HG03342 (cell line): ENCODE data around the gene DGCR6L.
"Not testable (repeated sequence)": the region's sequence is repeated elsewhere in the genome, so short reads cannot be mapped to it uniquely, and the experiment has no call there.

Source experiments
- ATAC-seq: cut with Tn5 transposase; IDR thresholded peaks from one replicate; pipeline ENCODE4 v1.9.1; 2021; ENCODE audit warnings: mild to moderate bottlenecking, moderate library complexity; ENCODE audit not compliant: unreplicated experiment

Gene DGCR6L

DNA sequence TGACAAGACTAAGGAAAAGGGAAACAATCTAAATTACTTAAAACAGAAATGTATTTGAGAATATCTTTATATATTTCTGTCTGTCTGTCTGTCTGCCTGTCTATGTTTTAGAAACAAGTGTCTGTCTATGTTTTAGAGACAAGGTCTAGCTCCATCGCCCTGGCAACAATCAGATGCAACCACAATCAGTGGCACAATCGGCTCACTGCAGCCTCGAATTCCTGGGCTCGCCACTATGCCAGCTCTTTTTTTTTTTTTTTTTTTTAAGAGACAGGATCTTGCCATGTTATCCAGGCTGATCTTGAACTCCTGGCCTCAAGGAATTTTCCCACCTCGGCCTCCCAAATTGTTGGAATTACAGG is 8.7 kb upstream of the DGCR6L start:
- not testable (repeated sequence) for ATAC-seq

GRCh38 chr22:20325996-20326395 is 6.1 kb upstream of the DGCR6L start:
- ATAC-seq = not testable (repeated sequence)

GRCh38 chr22:20324139-20324516 is 4.3 kb upstream of the DGCR6L start:
- no peak for ATAC-seq

GRCh38 chr22:20321552-20322211 is 1.8 kb upstream of the DGCR6L start:
- ATAC-seq = not testable (repeated sequence)

- peak; percentile 6 for ATAC-seq
Measured at GRCh38 chr22:20320659-20321551, 1.0 kb upstream of the DGCR6L start.

DNA sequence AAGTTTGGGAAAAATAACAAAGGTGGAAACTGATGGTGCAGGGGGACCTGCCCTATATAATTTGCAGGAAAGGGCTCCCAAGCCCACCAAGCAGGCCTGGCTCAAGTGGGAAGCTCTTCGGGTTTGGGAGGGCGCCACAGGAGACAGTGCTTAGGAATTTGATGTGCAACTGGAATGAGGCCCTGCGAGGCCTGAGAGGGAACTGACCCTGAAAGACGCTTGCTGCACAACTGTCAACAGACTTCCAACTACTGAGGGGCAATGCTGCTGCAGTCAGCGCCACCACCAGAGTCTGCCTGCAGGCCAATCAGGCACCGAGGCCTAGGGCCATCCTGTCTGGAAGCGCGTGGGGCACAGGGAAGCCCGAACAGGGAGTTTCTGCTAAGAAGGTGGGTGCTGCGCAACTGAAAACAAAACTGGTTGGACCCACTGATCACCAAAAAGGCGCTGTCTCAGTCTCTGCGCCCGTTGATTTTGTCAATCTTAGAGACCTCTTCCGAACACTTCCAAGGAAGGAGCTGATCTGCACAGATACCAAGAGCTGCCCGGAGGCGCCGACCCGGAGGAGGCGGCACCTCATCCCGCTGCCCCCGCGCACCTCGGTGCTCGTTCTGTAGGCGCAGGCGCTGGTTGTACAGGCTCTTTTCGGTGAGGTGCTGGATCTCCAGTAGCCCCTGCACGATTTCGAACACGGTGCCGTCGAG is 667 bp downstream of the DGCR6L start:
- no peak for ATAC-seq

GRCh38 chr22:20318043-20318688 is 1.7 kb downstream of the DGCR6L start:
- ATAC-seq = not testable (repeated sequence)

DNA sequence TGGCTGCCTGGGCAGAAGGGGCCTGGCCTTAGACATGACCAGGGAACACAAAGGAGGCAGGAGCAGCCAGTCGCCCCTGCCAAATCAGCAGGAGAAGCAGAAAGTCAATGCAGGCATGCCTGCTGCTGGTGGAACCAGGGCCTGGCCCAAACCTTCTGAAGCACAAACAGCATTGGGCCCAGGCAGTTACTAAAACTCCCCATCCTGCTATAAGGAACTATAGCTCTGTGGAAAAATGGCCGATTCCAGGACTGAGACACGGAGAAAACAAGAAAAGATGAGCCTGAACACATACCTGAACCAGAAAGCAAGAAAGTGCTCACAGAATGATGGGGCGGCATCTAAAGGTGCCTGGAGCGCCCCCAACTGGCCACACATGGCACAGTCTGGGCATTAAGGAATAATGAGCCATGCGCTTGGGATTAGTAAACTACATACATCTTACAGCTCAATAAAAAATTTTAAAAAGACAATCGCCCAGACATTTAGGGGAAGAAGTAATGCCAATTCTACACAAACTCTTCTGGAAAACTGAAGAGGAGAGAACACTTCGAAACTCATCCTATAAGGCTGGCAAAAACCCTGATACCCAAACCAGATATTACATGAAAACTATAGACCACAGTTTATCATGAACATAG is 2.3 kb downstream of the DGCR6L start:
- not testable (repeated sequence) for ATAC-seq

- no peak for ATAC-seq
Measured at GRCh38 chr22:20316844-20317401, 2.9 kb downstream of the DGCR6L start.

- no peak for ATAC-seq
Measured at GRCh38 chr22:20316217-20316843, 3.5 kb downstream of the DGCR6L start.

- ATAC-seq = no peak
Measured at GRCh38 chr22:20315337-20316216, 4.3 kb downstream of the DGCR6L start.

DNA sequence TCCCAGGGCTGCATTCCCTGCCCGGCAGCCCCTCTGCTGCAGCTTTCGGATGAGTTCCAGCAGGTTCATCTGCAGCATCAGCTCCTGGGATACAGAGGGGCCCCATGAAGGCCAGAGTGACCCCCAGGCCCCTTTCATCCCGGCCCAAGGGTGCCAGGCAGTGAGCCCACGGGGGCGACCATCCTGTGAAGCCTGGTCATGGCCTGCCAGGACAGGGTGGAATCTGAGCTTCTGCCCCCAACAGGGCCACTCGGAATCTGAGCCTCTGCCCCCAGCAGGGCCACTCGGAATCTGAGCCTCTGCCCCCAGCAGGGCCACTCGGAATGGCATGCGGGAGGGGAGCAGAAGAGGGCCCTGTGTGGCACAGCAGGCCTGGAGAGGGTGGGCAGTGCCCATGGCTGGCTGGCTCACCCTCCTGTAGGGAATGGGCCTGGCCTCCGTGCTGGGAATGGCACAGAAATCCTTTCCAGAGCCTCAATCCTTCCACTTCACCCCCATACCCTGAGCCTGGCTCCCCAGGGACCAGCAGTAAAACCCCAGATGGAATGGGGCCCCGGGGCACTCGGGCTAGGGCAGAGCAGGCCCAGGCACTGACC is 5.0 kb downstream of the DGCR6L start:
- ATAC-seq = not testable (repeated sequence)

DNA sequence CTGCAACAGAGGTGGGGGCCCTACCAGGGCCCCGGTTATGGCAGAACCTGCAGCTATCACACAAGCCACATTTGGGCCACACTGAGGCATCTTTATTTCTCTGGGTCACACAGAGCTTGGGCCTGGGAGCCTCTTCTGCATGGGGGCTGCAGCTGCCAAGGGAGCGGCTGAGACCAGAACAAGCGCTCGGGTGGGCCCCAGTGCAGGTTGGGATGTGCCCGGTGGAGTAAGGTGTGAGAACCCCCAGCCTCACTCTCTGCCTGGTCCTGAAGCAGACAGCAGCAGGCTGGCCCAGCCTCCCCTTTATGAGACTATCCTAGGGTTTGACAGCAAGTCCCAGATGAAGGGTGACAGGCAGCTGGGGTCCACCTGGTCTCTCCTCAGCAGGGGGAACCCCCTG is 5.7 kb downstream of the DGCR6L start:
- not testable (repeated sequence) for ATAC-seq

DNA sequence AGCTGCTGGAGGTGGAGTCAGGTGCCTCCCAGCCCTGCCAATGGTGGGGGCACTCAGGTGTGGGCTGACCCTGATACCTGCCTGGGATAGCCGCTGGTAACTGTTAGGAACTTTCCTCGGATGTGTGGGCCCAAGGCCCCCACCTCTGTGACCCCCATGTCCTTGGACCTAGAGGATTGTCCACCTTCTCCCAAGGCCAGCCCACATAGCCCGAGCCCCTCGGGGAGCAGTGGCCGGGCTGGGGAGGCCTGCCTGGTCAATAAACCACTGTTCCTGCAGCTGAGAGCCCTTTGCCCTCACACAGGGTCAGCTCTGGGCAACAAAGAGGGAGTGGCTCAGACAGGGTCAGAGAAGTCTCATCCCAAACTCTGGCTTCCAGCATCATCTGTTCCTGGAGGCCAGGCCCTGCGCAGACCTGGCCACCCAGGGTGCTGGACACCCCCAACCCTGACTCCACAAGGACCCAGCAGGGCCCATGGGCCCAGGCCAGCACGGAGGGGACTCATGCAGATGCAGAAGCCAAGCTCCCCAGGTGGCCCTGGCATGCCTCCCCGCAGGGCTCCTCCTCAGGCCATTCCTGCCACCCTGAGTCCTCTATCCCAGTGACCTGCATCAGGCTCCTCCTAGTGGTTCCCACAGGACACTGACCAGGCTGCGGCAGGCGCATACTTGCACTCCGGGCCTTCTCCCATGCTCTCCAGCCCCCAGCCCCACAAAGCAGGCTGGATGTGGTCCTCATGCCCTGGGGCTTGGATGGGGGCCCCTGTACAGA is 6.4 kb downstream of the DGCR6L start:
- ATAC-seq = not testable (repeated sequence)

DNA sequence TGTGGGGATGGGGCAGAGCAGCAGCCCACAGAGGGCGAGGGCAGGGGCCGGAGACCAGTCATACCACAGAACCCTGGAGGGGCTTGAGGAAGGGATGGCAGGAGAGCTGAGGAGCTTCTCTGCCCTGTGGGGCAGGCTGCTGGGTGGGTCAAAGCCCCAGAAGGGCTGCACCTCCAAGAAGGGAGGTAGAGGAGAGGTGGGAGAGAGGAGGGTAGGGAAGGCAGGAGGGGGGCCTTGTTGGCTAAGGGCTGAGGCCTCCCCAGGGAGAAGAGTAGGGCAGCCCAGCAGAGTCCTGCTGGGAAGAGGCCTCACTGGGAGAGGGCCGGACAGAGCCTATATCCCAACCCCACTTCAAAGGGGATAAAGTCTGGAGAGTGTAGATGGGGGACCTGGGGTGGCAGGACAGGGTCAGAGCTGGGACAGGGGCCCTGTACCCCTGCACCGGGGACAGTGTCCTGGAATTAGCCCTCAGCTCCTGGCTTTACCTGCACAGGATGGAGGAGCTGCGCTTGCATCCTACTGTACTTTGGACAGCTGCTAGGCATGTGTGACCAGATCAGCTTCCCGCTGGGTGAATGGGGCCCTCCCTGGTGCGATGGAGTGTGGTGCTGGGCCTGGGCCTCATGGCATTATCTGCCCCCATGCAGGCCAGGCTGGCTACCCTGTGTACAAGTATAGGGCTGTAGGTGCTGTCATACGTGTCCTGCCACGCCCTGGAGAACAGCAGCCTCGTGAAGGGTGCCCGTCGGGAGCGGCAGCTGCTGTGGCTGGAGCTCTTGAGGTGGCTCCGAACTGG is 7.3 kb downstream of the DGCR6L start:
- no peak for ATAC-seq

DNA sequence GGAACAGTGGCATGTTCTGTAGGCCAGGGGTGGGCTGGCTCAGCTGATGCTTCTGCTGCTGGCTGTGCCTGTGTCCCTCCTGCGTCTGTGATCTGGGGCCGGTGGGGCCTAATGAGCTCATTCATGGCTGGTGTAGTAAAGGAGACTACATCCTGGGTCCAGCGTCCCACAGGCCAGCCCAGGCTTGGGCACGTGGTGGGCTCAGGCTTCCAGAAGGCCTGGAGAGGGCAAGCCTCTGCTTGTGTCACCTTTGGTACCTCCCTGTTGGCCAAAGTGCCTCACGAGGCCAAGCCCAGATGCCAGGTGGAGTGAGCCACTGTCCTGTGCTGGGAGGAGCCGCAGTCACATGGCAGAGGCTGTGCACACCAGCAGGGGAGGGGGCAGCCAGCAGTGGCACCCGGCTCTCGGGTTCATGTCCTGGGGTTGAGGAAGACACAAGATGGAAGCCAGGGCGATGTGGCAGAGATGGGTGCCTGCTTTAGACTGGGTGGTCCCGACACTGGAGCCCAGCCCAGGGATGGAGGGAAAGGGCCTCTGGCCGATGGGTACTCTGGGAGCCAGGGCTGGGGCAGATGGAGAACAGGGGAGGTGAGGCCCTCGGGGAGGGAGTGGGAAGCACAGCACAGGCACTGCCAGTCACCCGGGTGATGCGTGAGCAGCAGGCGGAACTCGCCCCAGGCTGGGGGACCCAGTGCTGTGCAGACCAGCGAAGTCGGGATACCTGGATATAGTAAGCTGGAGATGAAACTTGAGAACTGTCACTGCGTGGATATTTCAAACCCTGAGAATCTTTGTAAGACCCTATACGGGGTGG is 8.4 kb downstream of the DGCR6L start:
- not testable (repeated sequence) for ATAC-seq
